Activated T-cell treated with anti-CD3 and anti-CD28 coated beads, Interleukin-2, amount 50 U/mL, for 1 hour (primary cell): ENCODE measurements around the gene MEIKIN.

ENCODE experiments used
- DNase-seq: peaks from one replicate; pipeline ENCODE4 v3.0.0-alpha.2; 2020

Gene MEIKIN

GRCh38 chr5:131766689-131767088 lies 178.8 kb downstream of the MEIKIN start:
- DNase-seq, result no peak

- no peak for DNase-seq
Measured at GRCh38 chr5:131765261-131765660, 180.2 kb downstream of the MEIKIN start.

GRCh38 chr5:131763968-131764367 lies 181.5 kb downstream of the MEIKIN start:
- DNase-seq, result no peak

GRCh38 chr5:131760793-131761192 lies 184.7 kb downstream of the MEIKIN start:
- no peak for DNase-seq

GRCh38 chr5:131759704-131760103 lies 185.8 kb downstream of the MEIKIN start:
- DNase-seq, result no peak

GRCh38 chr5:131758520-131758900 lies 187.0 kb downstream of the MEIKIN start:
- DNase-seq, result no peak

DNA sequence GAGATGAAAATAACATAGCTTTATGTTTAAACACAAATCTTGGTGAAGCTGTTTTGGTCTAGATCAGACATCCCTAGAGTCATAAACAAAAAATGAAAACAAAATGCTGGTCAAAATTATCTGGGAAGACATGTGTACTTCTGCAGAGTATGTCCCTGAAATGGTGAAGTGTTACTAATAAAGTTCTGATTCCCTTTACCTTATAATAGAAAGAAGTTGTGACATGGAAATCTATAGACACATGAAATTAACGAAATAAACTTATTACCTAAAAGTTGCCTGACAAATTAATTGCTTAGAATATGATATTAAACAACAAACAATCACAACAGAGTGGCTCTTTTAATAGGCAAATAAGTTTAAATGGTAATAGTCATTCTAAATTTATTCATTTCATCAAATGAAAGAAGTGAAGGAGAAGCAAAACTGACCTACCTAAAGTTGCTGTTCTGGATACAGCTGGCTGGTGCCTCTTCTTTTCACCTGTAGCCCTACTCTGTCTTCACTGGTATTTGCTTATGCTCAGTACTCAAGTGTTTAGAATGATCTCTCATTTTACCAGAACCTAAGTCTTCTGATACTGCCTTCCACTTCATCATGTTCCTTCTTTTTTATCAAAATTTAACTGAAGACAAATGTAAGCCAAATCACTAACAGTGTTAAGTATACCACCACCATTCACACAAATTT lies 187.5 kb downstream of the MEIKIN start:
- DNase-seq, result no peak
